AG04450 (cell line): Measurements from ENCODE around the gene KCNK18. TPM values are rescaled to one million over a fixed set of nuclear protein-coding genes. Genes with fewer than 3 reads are reported as not detected.

Experiments used
- CTCF ChIA-PET: fragments of 300-600, 350-600 bp; formaldehyde crosslinking; extraction: SDS; loops from one replicate; lab custom pipeline; 2022; ENCODE audit warnings: antibody characterized with exemption, inconsistent platforms; lab: Charles Lee
- POLR2A ChIA-PET: fragments of 350-600 bp; formaldehyde crosslinking; extraction: SDS; loops from one replicate; lab custom pipeline; 2021; ENCODE audit warnings: antibody characterized with exemption, inconsistent platforms; lab: Yijun Ruan, JAX
- DNase-seq: peaks from one replicate; pipeline ENCODE4 v3.0.0-alpha.2; 2011; ENCODE audit warnings: low read depth, low spot score
- H3K27ac ChIP-seq: one replicate; pipeline ENCODE4 v1.5.1; 2012; ENCODE audit warnings: low read depth, low read length, control low read depth
- H3K27me3 ChIP-seq: one replicate; pipeline ENCODE4 v1.6.0; 2012; ENCODE audit warnings: low read length; ENCODE audit not compliant: control insufficient read depth, insufficient read depth
- H3K4me3 ChIP-seq: 2 replicates; pipeline ENCODE4 v1.5.1; 2011; ENCODE audit warnings: mild to moderate bottlenecking, low read depth, low read length, control low read depth
- H3K9me3 ChIP-seq: 2 replicates; pipeline ENCODE4 v1.5.1; 2012; ENCODE audit warnings: low read length; ENCODE audit not compliant: control insufficient read depth, insufficient read depth
- polyA plus RNA-seq: library from polyadenylated mRNA; depleted of rRNA; stranded (reverse); fragments of >200 nt; gene quantifications from 2 replicates; pipeline ENCODE4 v1.2.3, GENCODE V29; 2011
- TF ChIP-seq, protein P1 (sequence below): IDR thresholded peaks from 2 replicates; pipeline ENCODE4 v1.5.1; 2011; ENCODE audit warnings: low read depth, low read length, control low read depth, inconsistent platforms

Gene KCNK18
- polyA plus RNA-seq, 1 experiment: not detected

DNA sequence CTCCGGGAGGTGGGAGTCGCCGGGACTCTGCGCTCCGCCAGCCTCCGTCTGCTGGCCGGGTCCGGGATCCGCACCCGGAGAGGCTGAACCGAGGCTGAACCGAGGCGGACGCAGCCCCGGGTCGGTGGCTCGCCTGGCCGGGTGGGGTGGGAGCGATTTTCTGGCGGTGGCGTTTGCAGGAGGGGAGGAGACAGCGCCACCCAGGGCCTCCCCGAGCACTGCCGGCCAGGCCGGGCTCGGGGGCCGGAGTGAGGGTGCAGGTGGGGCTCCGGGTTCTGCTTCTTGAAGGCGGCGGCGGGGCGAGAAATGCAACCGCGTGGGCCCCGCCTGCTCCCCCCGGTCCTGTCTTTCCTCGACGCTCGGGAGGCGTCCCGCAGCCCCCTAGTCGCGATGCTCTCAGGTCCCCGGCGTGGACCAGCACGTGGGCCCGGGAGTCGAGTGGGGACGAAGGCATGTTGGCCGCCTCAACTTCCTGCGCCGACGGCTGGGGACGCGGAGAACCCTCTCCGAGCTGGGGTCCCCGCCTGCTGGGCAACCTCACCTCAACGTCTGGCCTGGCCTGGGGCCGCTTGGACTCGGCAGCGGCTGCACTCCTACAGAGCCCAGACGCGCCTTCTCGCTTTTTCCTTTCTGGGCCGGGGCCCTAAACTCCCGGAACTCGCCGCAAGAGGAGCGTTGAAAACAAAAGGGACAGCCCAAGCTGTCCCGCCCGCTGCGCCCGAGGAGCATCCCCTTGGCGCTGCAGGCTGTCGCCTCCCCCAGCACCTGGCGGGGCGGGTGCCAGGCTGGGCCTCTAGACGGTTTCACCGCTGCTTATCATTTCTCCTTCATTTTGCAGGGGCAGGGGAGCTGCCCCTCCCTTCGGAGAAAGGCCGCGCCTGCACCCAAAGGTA is 34.0 kb upstream of the KCNK18 start:
- Histone ChIP-seq H3K27ac (no peak overlapping the region), H3K27me3 (peaks cover 86% of the 10 kb centered on the region), H3K4me3 (no peak overlapping the region), H3K9me3 (peaks cover 29% of the 10 kb centered on the region; the same call in 1 of the 2 replicates)
- no peak for DNase-seq
- CTCF ChIA-PET: interaction anchor here (0.8 to 5.6 kb wide), 5 partner anchors 12 to 375 kb away, joined by 3 to 106 read pairs (median 4); no protein-coding TSS in a partner anchor
- POLR2A ChIA-PET: no interaction called here
- TF ChIP-seq, protein P1, sequence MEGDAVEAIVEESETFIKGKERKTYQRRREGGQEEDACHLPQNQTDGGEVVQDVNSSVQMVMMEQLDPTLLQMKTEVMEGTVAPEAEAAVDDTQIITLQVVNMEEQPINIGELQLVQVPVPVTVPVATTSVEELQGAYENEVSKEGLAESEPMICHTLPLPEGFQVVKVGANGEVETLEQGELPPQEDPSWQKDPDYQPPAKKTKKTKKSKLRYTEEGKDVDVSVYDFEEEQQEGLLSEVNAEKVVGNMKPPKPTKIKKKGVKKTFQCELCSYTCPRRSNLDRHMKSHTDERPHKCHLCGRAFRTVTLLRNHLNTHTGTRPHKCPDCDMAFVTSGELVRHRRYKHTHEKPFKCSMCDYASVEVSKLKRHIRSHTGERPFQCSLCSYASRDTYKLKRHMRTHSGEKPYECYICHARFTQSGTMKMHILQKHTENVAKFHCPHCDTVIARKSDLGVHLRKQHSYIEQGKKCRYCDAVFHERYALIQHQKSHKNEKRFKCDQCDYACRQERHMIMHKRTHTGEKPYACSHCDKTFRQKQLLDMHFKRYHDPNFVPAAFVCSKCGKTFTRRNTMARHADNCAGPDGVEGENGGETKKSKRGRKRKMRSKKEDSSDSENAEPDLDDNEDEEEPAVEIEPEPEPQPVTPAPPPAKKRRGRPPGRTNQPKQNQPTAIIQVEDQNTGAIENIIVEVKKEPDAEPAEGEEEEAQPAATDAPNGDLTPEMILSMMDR: no peak

DNA sequence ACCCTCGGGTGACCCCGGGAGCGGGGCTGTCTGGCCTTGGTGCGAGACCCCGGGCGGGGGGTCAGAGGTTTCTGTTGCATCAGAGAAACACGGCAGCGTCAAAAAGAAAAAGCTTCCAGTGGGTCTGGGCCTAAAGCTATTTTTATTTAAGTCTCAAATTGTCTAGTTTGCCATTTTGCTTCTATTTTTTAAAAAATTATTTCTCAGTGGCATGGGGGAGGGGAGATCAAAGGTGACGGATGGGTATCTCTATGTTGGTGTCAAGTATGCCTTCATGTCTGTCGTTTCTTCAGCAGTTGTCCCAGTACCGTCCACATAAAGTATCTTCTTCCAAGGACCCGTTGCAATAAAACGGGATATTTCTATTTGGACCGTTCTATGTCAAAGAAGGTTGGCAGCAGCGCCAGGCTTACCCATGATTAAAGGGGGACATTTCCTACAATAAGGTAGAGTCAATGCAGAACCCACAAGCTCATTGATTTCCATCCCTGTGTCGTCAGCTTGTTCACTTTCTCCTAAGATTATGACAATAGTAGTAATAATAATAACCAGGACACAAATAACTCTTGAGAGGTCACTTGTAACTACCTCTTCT is 33.2 kb upstream of the KCNK18 start:
- Histone ChIP-seq H3K27ac (no peak overlapping the region), H3K4me3 (no peak overlapping the region), H3K27me3 (peaks cover 91% of the 10 kb centered on the region), H3K9me3 (peaks cover 29% of the 10 kb centered on the region; the same call in 1 of the 2 replicates)
- DNase-seq: no peak
- TF ChIP-seq, protein P1: no peak
- POLR2A ChIA-PET: no interaction called here
- CTCF ChIA-PET: interaction anchor here (0.6 to 5.6 kb wide), 6 partner anchors 11 to 376 kb away, joined by 3 to 106 read pairs (median 6); no protein-coding TSS in a partner anchor

GRCh38 chr10:117164592-117165537 is 32.4 kb upstream of the KCNK18 start:
- no peak for DNase-seq
- TF ChIP-seq, protein P1: no peak
- POLR2A ChIA-PET: no interaction called here
- peaks cover 29% of the 10 kb centered on the region; the same call in 1 of the 2 replicates for H3K9me3 ChIP-seq
- H3K4me3 ChIP-seq: peak overlapping the region; percentile 27; the same call in 1 of the 2 replicates
- H3K27ac ChIP-seq: no peak overlapping the region
- CTCF ChIA-PET: interaction anchor here (0.8 to 5.6 kb wide), 12 partner anchors 10 to 488 kb away, joined by 3 to 106 read pairs (median 8); no protein-coding TSS in a partner anchor
- H3K27me3 ChIP-seq: peaks cover 93% of the 10 kb centered on the region

DNA sequence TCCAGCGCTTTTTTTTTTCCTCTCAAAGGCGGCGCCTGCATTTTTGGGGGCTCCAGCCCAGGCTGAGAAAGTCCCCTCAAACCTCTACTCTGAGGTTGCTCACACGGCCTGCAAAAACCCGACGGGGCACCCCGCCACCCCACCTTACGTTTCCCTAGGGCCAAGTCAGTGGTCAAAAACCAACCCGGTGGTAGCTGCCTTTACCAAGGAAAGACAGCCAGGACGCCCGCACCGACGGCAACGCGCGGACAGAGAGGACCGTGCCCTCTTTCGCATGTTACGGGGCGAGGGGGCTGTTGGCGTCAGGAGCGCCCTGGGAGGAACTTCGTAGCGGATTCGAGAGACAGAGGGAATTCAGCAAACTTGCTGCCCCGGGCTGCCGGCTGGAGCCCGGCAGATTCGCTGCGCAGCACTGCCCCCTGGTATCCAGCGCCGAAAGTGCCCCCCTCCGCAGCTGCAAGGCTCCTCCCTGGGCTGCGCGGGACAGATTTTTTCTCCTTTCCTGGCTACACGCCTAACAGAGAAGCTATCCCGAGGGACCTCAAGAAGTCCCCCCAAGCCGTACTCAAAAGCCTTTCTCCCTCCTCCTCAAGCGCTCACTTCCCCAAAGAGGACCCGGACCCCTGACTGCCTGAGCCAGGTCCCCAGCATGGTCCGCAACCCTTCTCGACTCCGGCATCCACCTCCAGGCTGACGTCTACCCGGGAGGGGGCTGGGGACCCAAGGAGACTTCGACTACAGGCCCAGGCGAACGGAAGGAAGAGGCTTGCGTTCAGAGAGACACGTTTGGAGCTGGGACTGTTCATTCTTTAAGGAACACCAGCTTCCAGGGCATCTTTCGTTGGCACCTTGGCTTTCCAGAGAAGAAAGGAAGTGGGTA is 31.5 kb upstream of the KCNK18 start:
- peaks cover 29% of the 10 kb centered on the region; the same call in 1 of the 2 replicates for H3K9me3 ChIP-seq
- ChIA-PET CTCF (interaction anchor here (0.7 to 5.6 kb wide), 14 partner anchors 8 to 489 kb away, joined by 3 to 106 read pairs (median 6); no protein-coding TSS in a partner anchor), POLR2A (no interaction called here)
- TF ChIP-seq, protein P1: peak; percentile 67
- H3K27me3 ChIP-seq: peaks cover 94% of the 10 kb centered on the region
- no peak overlapping the region for H3K4me3 ChIP-seq
- no peak overlapping the region for H3K27ac ChIP-seq
- no peak for DNase-seq
